ENCODE measurements around the gene TMEM131.
"Not testable (repeated sequence)": the region's sequence is repeated elsewhere in the genome, so short reads cannot be mapped to it uniquely, and the experiment has no call there.

Gene TMEM131

GRCh38 chr2:97723156-97724072, 272.3 kb downstream of the TMEM131 start:
- DNase-seq (ENCODE audit: low read depth), result no peak

GRCh38 chr2:97722227-97722626, 273.5 kb downstream of the TMEM131 start:
- DNase-seq (ENCODE audit: low read depth), result no peak

GRCh38 chr2:97720746-97721145, 275.0 kb downstream of the TMEM131 start:
- no peak for DNase-seq (ENCODE audit: low read depth)

GRCh38 chr2:97719362-97720155, 276.2 kb downstream of the TMEM131 start:
- DNase-seq (ENCODE audit: low read depth), result no peak

GRCh38 chr2:97718942-97719341, 276.8 kb downstream of the TMEM131 start:
- no peak for DNase-seq (ENCODE audit: low read depth)

DNA sequence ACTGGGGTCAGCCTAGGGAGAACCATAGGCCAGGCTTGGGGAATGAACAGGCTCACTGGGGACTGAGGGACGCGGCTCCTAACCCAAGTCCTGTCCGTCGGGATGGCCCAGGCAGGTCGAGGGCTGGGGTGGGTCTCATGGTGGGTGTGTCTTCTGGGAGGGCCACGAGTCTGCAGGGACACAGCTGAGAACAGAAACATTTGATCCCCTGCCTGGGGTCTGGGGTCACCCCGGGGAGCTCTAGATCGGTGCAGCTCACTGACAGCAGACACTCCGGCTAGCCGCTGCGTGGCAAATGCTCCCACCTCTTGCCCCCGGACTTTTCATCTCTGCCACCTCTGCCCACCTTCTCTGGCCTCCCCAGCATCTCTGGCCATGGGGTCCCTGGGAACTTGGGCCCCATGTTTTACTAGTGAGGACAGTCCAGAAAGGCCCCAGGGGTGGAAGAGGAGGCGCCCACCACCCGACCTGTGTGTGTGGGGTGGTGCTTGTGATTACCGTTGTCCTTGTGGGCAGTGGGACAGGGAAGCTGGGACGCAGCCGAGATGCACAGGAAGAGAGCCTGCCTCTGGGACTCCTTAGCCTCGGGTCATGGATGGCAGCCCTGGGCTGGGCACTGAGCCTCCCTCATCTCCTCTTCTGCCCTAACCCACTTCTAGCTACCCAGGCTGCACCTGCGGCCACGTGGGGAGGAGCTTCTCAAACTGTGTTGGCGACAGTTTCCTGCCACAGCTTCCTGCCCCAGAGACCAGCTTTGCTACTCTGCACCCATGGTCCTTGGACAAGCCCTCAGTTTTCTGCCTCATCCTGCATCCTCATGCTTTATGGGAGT, 277.5 kb downstream of the TMEM131 start:
- DNase-seq (ENCODE audit: low read depth), result peak; percentile 61

DNA sequence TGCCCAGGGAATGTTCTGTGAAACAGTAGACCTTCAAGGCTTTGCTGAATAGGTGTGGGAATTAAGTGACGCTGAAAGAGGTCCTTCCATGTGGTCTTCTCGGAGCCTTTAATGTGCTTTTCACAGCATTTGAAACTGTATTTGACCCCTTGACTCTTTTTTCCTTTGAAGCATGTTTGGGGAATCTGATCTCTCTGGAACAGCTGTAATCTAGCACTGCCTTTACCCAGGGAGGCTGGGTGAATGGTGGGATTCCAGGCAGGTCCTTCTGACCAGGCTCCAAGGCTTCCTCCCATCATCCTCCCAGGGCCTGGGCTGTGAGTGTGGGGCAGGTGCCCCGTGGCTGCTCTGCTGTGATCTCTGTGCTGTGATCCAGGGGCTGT, 278.1 kb downstream of the TMEM131 start:
- DNase-seq (ENCODE audit: low read depth), result no peak

DNA sequence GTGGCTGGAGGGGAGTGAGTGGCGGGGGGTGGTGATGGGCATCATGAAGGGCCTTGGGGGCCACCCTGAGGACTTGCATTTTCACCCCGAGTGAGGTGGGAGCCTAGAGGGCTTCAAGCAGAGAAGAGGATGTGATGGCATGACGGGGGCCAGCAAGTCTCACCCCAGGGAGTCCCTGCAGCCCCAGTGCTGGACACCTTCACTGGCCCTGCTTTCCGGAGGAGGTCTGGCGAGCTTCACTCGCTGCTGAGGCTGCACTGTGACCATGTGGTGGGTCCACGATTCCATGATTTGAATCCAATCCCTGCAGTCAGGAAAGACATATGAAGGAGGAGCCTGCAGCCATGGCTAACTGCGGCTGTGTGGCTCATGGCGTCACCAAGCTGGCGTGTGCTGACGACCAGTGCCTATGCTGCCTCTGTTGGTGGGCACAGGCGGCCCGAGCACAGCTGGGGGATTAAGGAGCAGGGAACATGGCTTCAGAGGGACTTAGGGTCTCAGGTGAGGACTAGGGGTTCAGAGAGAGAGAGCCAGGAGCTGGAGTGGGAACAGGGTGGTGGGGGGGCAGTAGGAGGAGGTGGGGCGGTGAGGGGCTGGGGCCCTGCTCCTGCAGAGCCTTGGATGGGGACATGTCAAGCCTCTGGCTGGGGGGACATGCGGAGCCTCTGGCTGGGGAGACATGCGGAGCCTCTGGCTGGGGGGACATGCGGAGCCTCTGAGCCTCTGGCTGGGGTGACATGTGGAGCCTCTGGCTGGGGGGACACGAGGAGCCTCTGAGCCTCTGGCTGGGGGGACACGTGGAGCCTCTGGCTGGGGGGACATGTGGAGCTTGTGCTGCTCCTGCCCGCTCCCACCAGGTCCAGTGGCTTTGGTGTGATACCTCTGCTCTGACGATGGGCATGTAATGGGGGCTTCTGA, 278.8 kb downstream of the TMEM131 start:
- no peak for DNase-seq (ENCODE audit: low read depth)

DNA sequence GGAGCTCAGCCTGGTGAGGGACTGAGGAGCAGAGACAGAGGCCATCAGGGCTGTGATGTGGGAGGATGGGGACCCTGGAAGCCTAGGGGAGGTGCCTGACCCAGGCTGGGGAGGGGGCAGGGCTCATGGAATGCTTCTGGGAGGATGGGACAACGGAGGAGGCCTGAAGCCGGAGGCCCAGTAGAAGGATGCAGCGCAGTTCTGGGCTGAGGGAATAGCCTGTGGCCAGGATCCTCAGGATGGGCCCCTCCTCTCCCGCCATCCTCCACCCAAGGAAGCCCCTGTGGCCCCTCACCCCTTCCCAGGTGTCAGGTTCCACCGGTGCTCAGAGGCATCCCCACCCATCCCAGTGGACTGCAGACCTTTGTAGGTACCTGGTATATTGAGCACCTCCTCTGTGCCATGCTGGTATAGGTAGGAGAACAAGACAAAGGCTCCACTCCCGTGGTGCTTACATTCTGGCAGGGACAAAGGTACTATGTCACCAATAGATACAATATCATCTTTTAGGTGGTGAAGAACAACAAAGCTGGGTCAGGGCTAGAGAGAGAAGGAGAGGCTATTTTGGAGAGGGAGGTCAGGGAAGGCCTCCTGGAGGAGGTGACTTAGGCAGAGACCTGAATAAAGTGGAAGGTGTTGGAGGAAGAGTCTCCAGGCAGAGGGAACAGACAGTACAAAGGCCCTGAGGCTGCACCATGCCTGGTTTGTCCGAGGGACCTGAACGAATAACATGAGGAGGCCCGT, 279.6 kb downstream of the TMEM131 start:
- no peak for DNase-seq (ENCODE audit: low read depth)

GRCh38 chr2:97714950-97715652, 280.6 kb downstream of the TMEM131 start:
- DNase-seq (ENCODE audit: low read depth), result no peak

GRCh38 chr2:97714084-97714949, 281.4 kb downstream of the TMEM131 start:
- DNase-seq (ENCODE audit: low read depth), result no peak

GRCh38 chr2:97713296-97714083, 282.3 kb downstream of the TMEM131 start, which contains the start of gene ZAP70:
ZAP70 (plus strand) TSS chr2:97713576; CDS start chr2:97724037, 10,461 bp downstream.
- peak; percentile 54 for DNase-seq (ENCODE audit: low read depth)

DNA sequence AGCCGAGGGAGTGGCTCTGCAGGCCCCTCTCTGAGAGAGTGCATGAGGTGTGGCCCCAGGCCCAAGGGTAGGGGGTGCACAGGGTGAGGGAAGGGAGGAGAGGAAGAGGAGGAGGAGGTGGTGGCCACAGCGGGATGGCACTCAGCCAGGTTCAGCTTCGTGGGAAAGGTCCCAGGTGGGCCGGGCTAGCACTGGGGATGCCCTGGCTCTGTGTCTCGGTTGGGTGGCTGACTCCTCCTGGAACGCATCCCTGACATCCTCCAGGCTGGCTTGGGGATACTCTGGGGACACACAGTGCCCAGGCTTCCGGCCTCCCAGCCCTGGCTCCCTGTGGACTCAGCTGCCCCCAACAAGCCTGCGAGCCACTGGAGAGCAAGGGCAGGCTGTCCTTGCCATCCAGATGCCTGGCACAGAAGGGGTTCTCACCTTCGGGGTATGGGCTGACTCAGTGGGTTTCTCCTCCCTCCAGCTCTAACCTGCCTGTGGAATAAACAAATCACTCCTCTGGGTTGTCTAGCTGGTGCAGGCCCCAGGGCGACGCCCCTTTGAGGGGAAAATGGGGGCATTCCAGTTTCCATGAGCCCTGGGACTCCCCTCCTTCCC, 283.0 kb downstream of the TMEM131 start:
- DNase-seq (ENCODE audit: low read depth), result no peak

DNA sequence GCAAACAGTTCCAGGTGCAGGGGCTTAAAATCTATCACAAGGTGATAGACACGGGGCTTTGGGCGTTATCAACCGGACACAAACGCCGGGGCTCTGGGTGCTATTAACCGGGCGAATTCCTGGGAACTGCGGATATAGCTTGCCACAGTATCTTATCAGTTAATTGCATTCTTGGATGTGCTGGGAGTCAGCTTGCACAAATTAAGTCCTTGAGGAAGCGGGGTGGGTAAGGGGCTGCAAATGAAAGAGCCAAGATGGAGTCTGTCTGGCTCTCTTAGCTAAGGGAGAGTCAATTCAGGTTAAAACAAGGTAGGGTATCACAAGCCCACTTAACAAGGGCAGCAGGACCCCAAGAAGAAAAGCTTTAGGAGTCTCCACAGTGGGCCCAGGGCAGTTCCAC, 283.6 kb downstream of the TMEM131 start:
- DNase-seq (ENCODE audit: low read depth), result not testable (repeated sequence)

DNA sequence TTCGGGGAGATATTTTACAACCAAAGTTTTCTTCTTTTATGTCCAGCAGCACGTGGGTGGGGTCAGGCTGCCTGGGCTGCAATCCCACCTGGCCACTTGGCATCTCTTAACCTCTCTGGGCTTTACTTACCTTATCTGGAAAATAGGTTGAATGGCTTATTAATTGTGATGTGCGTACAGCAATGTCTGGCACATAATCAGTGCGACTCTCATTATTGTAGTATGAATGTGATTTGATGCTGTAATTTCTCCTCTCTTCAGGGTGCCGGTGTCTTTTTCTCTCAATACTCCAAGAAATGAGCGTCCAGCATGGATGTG, 284.4 kb downstream of the TMEM131 start:
- DNase-seq (ENCODE audit: low read depth), result no peak

DNA sequence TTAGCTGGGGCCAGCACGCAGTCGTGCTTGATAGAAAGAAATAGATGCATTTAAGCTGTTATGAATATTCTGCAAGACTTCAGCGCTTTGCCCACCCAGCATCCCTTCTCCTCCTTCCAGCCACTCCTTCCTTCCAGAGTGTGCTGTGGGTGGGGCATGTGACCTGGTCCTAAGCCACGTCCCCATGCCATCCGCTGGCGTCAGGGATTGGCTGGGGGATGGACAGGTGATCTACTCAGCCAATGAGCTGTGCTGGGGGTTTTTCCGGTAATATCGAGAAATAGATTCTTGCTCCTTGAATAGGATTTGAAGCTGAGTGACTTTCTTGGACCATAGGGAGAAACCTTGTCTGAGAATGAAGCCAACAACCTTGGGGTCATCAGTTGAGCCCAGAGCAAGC, 287.1 kb downstream of the TMEM131 start:
- DNase-seq (ENCODE audit: low read depth), result no peak

- DNase-seq (ENCODE audit: low read depth), result no peak
These were observed 287.7 kb downstream of the TMEM131 start for GRCh38 chr2:97708048-97708380.

Data from activated T-cell treated with anti-CD3 and anti-CD28 coated beads for 48 hours (primary cell).